ENCODE data around the gene GPC1.

The GPC1 gene

GRCh38 chr2:240440704-240441320 lies 5.3 kb downstream of the GPC1 start:
- no peak for DNase-seq (ENCODE audit: low read depth in 2 of 2, low spot score in 1 of 2)

- DNase-seq (ENCODE audit: low read depth in 2 of 2, low spot score in 1 of 2): no peak
These were observed 6.0 kb downstream of the GPC1 start for GRCh38 chr2:240441326-240441992.

- no peak for DNase-seq (ENCODE audit: low read depth in 2 of 2, low spot score in 1 of 2)
These were observed 6.5 kb downstream of the GPC1 start for GRCh38 chr2:240441993-240442411.

- DNase-seq (ENCODE audit: low read depth in 2 of 2, low spot score in 1 of 2): no peak
These were observed 7.6 kb downstream of the GPC1 start for GRCh38 chr2:240442891-240443715.

- DNase-seq (ENCODE audit: low read depth in 2 of 2, low spot score in 1 of 2): no peak
These were observed 8.4 kb downstream of the GPC1 start for GRCh38 chr2:240443891-240444301.

- DNase-seq (ENCODE audit: low read depth in 2 of 2, low spot score in 1 of 2): no peak
These were observed 9.0 kb downstream of the GPC1 start for GRCh38 chr2:240444464-240444863.

- DNase-seq (ENCODE audit: low read depth in 2 of 2, low spot score in 1 of 2): no peak
These were observed 10.6 kb downstream of the GPC1 start for GRCh38 chr2:240445961-240446663.

GRCh38 chr2:240446664-240447175 lies 11.3 kb downstream of the GPC1 start:
- DNase-seq (ENCODE audit: low read depth in 2 of 2, low spot score in 1 of 2): no peak

GRCh38 chr2:240447331-240447730 lies 11.9 kb downstream of the GPC1 start:
- DNase-seq (ENCODE audit: low read depth in 2 of 2, low spot score in 1 of 2): no peak

GRCh38 chr2:240447934-240448333 lies 12.5 kb downstream of the GPC1 start:
- no peak for DNase-seq (ENCODE audit: low read depth in 2 of 2, low spot score in 1 of 2)

GRCh38 chr2:240448387-240449274 lies 13.2 kb downstream of the GPC1 start:
- DNase-seq (ENCODE audit: low read depth in 2 of 2, low spot score in 1 of 2): no peak

- DNase-seq (ENCODE audit: low read depth in 2 of 2, low spot score in 1 of 2): no peak
These were observed 14.5 kb downstream of the GPC1 start for GRCh38 chr2:240449764-240450531.

GRCh38 chr2:240450532-240451107 lies 15.2 kb downstream of the GPC1 start:
- no peak for DNase-seq (ENCODE audit: low read depth in 2 of 2, low spot score in 1 of 2)

- DNase-seq (ENCODE audit: low read depth in 2 of 2, low spot score in 1 of 2): no peak
These were observed 15.7 kb downstream of the GPC1 start for GRCh38 chr2:240451108-240451611.

GRCh38 chr2:240451791-240452461 lies 16.5 kb downstream of the GPC1 start:
- DNase-seq (ENCODE audit: low read depth in 2 of 2, low spot score in 1 of 2): no peak

GRCh38 chr2:240452462-240453256 lies 17.2 kb downstream of the GPC1 start:
- no peak for DNase-seq (ENCODE audit: low read depth in 2 of 2, low spot score in 1 of 2)

GRCh38 chr2:240453461-240454105 lies 18.1 kb downstream of the GPC1 start:
- DNase-seq (ENCODE audit: low read depth in 2 of 2, low spot score in 1 of 2): no peak
